GM19099 (cell line): Measurements from ENCODE around the gene CHCHD1.

Source experiments
- POLR2A ChIP-seq: IDR thresholded peaks from 3 replicates; pipeline ENCODE4 v1.6.1; 2011; ENCODE audit warnings: low read depth; ENCODE audit not compliant: insufficient read length; ENCODE audit errors: extremely low read depth

CHCHD1 gene

DNA sequence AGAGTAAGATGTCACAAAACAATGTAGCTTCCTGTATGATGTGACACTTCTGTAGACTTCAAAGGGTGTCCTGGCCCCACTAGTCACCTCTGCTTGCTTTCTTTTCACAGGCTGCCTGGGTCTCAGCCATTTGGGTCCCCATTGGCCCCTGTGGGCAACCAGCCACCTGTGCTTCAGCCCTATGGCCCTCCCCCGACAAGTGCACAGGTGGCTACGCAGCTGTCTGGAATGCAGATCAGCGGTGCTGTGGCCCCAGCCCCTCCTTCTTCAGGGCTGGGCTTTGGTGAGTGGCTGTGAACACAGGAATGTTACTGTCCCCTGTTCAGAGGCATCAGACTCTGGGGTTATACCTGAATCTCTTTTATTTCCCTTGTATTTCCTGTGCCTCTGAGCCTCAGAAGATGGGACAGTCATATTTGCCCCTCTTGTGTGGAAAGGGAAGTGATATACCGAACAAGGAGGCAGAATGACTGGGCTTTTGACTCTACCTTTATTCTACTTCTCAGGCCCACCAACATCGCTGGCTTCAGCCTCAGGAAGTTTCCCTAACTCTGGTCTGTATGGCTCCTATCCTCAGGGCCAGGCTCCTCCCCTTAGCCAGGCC lies 22.2 kb upstream of the CHCHD1 start:
- no peak for TF ChIP-seq POLR2A

DNA sequence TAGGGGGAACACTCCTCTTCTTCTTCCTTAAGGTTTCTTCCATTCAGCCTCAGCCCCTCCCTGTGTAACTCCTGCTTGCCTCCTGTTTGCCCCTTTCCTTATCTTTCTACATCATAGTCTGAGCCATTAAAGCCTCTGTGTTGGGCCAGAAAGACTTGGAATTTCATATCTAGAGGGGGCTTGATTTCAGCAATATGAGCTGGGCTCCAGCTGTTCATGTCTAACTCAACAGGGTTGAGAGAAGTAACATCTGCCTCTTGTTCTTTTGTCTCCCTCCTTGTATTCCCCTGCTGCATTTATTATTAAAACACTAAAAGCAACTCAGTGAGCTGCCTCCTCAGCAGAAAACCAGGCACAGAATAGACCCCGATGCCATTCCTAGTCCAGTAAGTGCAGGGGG lies 20.1 kb upstream of the CHCHD1 start:
- TF ChIP-seq POLR2A = no peak

DNA sequence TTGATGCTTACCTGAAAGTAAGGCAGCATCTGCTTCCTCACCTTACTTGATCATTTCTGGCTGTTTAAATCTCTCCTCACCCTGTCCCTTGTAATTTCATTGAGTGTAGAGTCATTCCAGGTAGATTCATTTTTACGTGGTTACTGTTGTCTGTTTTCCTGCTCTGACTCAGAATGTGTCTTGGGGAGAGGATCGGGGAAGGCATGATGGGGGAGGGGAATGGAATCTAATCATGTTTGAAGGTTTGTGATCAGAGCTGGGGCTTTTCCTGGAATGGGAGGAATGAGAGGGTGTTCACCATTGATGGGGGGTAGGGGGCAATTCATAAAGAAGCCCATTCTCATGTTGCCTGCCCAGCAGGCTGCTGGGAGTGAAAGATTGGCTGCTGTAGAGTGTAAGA lies 18.9 kb upstream of the CHCHD1 start:
- no peak for TF ChIP-seq POLR2A

DNA sequence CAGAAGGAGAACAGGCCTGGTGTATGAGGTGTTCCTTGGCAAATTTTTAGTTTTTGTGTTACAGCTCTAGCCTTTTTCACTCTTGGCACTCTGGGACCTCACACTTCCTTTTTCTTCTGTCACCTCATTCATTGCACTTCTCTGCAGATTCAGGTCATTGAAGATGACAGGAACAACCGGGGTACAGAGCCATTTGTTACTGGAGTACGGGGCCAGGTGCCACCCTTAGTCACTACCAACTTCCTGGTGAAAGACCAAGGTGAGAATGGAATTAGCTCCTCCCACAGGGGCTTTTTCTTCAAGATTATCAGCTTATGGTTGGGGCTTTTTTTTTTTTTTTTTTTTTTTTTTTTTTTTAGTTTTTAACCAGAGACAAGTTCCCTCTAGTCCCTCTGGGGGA lies 18.5 kb upstream of the CHCHD1 start:
- no peak for TF ChIP-seq POLR2A

DNA sequence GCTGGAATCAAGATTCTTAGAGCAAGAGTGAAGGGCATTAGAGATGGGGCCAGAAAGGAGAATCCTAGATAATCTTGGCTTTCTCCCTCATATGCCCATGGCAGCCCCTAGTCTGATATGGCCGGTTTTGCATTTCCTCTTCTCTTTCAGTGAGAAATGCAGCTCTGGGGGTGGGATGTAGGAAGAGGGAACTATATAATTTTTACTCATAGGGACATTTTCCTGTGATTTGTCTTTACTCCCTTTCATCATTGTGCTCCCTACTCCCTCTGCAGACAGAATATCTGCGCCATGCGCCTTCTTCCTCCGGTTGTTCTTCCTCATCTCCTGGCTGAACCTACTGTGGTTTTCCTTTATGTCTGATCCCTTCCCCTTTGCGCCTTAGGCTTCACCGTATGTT lies 16.8 kb upstream of the CHCHD1 start:
- TF ChIP-seq POLR2A = no peak

DNA sequence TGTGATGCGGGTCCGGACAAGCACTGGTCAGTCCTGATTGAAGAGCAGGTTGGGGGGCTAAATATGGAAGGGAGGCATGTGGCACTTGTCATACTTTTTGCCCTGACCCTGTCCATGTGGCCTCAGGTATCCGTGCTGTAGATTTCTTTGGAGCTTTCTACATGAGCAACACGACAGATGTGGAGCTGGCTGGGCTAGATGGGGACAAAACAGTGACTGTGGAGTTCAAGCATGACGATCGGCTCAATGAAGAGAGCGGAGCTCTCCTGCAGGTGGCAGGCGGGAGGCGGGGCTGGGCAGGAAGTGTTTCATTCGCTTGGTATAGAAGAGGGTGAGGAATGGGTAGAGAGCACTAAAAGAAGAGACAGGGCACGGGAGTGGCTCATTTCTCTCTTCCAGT lies 13.0 kb upstream of the CHCHD1 start:
- TF ChIP-seq POLR2A = no peak

DNA sequence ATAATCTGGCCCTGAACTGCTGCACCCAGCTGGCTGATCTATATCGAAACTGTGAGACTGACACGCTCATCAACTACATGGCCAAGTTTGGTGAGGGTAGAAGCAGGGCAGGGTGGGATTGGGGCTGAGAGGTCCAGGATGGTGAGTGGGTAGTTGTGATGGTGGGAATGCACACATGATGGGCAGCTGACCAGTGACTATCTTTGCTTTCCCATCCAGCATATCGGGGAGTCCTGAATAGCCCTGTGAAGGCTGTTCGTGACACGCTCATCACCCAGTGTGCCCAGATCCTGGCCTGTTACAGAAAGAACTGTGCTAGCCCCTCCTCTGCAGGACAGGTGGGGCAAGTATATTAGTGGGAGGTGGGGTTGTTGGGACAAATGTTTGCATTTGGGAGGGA lies 12.5 kb upstream of the CHCHD1 start:
- TF ChIP-seq POLR2A = peak; percentile 24

DNA sequence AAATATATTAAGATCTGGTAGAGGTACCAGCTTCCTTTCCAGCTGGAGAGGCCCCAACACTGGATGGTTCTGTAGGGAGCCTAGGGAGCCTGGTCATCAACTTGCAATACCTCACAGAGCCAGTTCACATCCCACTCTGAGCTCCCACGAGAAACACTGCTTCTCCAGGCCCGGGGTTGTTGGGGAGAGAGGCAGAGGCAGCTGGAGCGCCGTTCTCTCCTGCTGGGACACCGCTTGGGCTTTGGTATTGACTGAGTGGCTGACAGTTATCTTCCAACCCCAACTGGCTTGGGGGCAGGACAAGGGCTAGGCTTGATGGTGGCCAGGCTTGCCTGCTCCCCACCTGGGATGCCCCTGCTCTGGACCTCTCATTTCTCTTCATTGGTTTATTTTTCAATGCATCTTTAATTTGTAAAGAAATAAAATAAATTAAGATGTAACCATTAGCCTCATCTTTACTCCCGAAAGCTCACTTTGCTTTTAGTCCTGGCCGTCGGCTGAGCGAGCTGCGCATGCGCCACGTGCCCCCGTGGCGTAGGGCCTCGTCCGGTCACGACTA lies 10.0 kb upstream of the CHCHD1 start:
- no peak for TF ChIP-seq POLR2A

DNA sequence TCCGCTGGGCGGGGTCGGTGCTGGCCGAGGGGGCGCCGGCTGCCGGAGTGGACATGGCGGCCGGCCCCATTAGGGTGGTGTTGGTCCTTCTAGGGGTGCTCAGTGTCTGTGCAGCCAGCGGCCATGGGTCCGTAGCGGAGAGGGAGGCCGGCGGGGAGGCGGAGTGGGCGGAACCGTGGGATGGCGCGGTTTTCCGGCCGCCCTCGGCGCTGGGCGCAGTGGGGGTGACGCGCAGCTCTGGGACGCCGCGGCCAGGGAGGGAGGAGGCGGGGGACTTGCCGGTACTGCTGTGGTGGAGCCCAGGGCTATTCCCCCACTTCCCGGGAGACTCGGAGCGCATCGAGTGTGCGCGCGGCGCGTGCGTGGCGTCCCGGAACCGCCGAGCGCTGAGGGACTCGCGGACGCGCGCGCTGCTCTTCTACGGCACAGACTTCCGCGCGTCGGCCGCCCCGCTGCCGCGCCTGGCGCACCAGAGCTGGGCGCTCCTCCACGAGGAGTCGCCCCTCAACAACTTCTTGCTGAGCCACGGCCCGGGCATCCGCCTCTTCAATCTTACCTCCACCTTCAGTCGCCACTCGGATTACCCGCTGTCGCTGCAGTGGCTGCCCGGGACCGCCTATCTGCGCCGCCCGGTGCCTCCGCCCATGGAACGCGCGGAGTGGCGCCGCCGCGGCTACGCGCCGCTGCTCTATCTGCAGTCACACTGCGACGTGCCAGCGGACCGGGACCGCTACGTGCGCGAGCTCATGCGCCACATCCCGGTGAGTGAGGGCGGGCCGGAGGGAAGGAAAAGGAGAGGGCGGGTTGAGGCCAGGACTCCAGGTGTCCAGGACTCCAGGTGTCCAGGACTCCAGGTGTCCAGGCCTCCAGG lies 9.3 kb upstream of the CHCHD1 start:
- TF ChIP-seq POLR2A = no peak

DNA sequence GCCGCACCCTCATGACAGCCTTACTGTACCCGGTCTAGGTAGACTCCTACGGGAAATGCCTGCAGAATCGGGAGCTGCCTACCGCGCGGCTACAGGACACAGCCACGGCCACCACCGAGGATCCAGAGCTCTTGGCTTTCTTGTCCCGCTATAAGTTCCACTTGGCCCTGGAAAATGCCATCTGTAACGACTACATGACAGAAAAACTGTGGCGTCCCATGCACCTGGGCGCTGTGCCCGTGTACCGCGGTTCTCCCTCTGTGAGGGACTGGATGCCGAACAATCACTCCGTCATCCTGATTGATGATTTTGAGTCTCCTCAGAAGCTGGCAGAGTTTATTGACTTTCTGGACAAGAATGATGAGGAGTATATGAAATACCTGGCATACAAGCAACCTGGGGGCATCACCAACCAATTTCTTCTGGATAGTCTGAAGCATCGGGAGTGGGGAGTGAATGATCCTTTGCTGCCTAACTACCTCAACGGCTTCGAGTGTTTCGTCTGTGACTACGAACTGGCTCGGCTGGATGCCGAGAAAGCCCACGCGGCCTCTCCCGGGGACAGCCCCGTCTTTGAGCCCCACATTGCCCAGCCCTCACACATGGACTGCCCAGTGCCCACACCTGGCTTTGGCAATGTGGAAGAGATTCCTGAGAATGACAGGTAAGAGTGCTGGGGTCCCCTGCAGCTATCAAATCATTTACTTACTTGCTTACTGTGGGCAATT lies 8.5 kb upstream of the CHCHD1 start:
- no peak for TF ChIP-seq POLR2A

DNA sequence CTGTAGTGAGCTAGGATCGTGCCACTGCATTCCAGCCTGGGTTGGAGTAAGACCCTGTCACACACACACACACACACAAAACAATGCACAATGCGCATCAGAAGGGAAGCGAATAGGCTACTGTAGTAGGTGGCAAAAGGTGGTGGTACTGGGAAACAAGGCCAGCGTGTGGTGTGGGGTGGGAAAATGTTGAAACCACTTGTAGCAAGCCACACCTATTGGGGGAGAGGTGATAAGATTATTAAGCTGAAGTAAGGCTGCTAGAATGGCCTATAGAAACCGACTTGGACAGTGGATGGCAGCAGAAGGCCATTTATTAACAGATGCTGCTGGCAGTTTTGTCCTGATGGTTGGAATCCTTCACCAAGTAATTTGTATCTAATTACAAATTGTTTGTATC lies 7.2 kb upstream of the CHCHD1 start:
- TF ChIP-seq POLR2A = no peak

DNA sequence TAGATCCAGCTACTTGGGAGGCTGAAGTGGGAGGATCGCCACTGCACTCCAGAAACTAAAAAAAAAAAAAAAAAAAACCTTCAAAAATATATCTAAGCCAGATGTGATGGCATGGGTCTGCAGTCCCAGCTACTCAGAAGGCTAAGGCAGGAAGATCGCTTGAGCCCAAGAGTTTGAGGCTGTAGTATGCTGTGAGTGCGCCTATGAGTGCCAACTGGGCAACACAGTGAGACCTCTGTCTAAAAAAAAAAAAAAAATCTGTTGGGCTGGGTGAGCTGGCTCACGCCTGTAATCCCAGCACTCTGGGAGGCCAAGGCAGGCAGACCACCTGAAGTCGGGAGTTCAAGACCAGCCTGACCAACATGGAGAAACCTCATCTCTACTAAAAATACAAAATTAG lies 2.8 kb upstream of the CHCHD1 start:
- TF ChIP-seq POLR2A = no peak

DNA sequence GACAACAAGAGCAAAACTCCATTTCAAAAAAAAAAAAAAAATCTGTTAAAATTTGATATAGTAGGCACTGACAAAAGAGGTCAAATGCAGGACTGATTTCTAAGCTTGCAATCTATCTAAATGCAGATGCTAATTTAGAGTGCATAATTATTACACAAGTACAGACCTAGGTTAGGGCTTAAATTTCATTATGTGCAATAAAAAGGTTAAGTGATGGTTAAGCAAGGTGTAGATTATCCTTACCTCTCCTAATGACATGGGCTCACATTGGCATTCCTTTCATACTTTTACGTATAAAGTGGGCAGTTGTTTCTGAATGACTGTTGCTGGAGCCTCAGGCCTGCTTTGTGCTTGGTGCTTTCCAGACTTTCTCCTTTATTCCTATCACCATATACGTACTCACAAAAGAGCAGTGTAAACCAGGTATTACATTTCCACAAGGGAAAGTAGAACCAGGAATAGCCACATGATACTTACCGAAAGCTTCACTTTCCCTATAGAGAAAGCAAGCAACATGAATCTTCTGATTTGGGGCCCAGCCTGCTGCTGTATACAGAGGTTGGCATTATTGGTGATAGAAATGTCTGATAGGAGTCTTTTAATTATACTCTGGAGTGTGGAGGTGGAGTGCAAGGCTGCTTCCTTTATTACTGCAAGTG lies 2.2 kb upstream of the CHCHD1 start:
- TF ChIP-seq POLR2A = no peak

DNA sequence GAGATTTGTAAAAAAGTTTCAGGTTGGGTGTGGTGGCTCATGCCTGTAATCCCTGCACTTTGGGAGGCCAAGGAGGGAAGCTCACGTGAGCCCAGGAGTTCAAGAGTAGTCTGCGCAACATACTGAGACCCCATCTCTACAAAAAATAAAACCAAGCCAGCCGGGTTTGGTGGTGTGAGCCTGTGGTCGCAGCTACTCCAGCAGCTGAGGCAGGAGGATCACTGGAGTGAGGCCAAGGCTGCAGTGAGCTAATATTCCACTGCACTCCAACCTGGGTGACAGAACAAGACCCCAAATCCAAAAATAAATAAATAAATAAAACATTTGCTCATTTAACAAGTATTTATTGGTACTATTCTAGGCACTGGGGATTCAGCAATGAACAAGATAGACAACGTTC lies 1.5 kb upstream of the CHCHD1 start:
- TF ChIP-seq POLR2A = no peak

DNA sequence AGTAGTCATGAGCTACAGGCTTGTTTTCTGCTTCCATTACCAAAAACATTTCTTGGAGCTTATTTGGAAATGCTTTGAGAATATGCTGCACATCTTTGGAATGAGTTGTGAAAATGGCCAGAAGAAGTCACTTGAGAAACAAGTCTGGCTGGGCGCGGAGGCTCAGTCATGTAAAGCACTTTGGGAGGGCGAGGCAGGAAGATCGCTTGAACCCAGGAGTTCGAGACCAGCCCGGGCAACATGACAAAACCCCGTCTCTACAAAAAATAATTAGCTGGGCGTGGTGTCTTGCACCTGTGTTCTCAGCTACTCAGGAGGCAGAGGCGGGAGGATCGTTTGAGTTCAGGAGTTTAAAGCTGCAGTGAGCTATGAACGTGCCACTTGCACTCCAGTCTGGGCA lies 882 bp upstream of the CHCHD1 start:
- no peak for TF ChIP-seq POLR2A
